ENCODE data around the gene HCRT.

Gene HCRT

DNA sequence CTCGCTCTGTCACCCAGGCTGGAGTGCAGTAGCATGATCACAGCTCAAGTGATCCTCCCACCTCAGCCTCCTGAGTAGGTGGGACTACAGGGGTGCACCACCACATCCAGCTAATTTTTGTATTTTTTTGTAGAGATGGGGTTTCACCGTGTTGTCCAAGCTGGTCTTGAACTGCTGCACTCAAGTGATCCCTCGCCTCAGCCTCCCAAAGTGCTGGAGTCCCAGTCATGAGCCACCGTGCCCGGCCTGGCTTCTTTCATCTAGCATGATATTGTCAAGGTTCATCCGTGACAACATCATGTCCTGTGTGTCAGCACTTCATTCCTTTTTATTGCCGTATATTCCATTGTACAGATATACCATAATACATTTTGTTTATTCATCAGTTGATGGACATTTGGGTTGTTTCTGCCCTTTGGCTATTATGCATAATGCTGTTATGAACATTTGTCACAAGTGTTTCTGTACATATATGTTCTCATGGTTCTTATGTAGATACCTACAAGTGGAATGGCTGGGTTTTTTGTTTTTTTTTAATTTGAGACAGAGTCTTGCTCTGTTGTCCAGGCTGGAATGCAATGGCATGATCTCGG, 12.4 kb upstream of the HCRT start:
- H3K36me3 ChIP-seq (ENCODE audit: control insufficient read depth in 2 of 2, insufficient read depth in 2 of 2, low read length in 2 of 2): peaks cover 15 to 22% of the 10 kb centered on the region in 2 donors
- no peak overlapping the region for H3K4me3 ChIP-seq (ENCODE audit: low read length in 2 of 2)
- no peaks in the 10 kb centered on the region for H3K27me3 ChIP-seq (ENCODE audit: control insufficient read depth in 1 of 2, insufficient read depth in 2 of 2, low read length in 2 of 2)
- H3K27ac ChIP-seq (ENCODE audit: low read length): no peak overlapping the region
- no peak overlapping the region for H3K9ac ChIP-seq (ENCODE audit: low read length in 2 of 2)
- H3K4me1 ChIP-seq (ENCODE audit: control insufficient read depth, insufficient read depth, low read length): peaks cover 18% of the 10 kb centered on the region
- H3K9me3 ChIP-seq (ENCODE audit: control insufficient read depth in 2 of 2, low read length in 2 of 2): no peaks in the 10 kb centered on the region

GRCh38 chr17:42193969-42194899, 9.0 kb upstream of the HCRT start, which contains the start of gene GHDC:
Gene GHDC, minus strand, starts transcription at chr17:42194494. Its CDS starts 913 bp downstream, at chr17:42193581.
- peak within 1 kb of the TSS; percentile 70 for H3K27ac ChIP-seq (ENCODE audit: low read length)

GRCh38 chr17:42193216-42193968, 8.1 kb upstream of the HCRT start:
- Histone ChIP-seq H3K27ac (ENCODE audit: low read length) (no peak overlapping the region), H3K9me3 (ENCODE audit: control insufficient read depth in 2 of 2, low read length in 2 of 2) (no peaks in the 10 kb centered on the region), H3K27me3 (ENCODE audit: control insufficient read depth in 1 of 2, insufficient read depth in 2 of 2, low read length in 2 of 2) (no peaks in the 10 kb centered on the region), H3K36me3 (ENCODE audit: control insufficient read depth in 2 of 2, insufficient read depth in 2 of 2, low read length in 2 of 2) (no peaks in the 10 kb centered on the region), H3K9ac (ENCODE audit: low read length in 2 of 2) (peak overlapping the region; percentile 96 to 98), H3K4me3 (ENCODE audit: low read length in 2 of 2) (peak overlapping the region; percentile 100), H3K4me1 (ENCODE audit: control insufficient read depth, insufficient read depth, low read length) (peaks cover 18% of the 10 kb centered on the region)

More at GRCh38 chr17:42193969-42194899, 9.0 kb upstream of the HCRT start, which contains the start of gene GHDC:
- Histone ChIP-seq H3K4me3 (ENCODE audit: low read length in 2 of 2) (peak within 1 kb of the TSS; percentile 100), H3K27me3 (ENCODE audit: control insufficient read depth in 1 of 2, insufficient read depth in 2 of 2, low read length in 2 of 2) (no peaks in the 10 kb centered on the region), H3K4me1 (ENCODE audit: control insufficient read depth, insufficient read depth, low read length) (peaks cover 18% of the 10 kb centered on the region), H3K36me3 (ENCODE audit: control insufficient read depth in 2 of 2, insufficient read depth in 2 of 2, low read length in 2 of 2) (peaks cover 0 to 3% of the 10 kb centered on the region in 2 donors), H3K9me3 (ENCODE audit: control insufficient read depth in 2 of 2, low read length in 2 of 2) (no peaks in the 10 kb centered on the region), H3K9ac (ENCODE audit: low read length in 2 of 2) (peak within 1 kb of the TSS; percentile 96 to 98)

DNA sequence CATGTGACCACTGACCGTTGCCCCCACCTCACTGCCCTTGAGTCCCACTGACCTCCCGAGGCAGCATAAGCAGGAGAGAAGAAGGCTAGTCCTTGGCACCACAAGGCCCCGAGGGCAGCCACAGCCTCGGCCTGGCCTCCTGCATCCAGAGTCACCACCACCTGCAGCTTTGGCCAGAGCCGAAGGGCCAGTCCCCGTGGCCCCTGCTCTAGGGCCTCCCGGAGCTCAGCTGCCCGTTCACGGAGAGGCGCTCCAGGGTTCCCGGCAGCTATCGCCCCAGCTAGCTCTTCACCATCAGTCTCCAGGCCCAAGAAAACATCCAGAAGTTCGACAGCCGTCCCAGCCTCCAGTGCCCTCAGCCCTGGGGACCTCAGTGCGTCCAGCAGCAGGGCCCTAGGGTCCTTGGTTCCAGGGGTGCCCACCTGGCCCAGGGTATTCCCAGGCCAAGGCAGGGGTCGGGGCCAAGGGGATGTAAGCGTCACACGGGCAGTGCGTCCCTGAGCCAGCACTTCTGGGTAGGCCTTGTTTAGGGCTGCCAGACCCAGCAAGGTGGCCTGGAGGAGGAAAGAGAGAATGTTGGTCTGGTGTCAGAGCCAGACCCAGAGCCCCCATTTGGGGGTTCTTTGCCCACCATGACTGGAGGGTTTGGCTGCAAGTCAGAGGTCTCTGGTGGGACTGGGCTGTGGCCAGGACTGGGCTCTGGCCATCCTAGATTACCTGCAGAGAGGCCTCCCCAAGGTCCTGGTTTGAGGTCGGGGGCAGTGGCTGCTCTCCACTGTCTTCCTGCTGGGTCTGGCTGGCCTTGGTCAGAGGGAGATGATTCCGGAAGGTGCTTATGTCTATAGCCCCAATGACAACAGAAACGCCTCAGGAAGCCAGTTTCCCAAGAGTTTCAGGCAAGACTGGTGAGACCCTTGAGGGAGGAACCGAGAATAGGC, 7.2 kb upstream of the HCRT start:
- Histone ChIP-seq H3K27ac (ENCODE audit: low read length) (no peak overlapping the region), H3K36me3 (ENCODE audit: control insufficient read depth in 2 of 2, insufficient read depth in 2 of 2, low read length in 2 of 2) (no peaks in the 10 kb centered on the region), H3K9ac (ENCODE audit: low read length in 2 of 2) (no peak overlapping the region), H3K4me3 (ENCODE audit: low read length in 2 of 2) (peak overlapping the region in 1 of 2 donors; percentile 100), H3K27me3 (ENCODE audit: control insufficient read depth in 1 of 2, insufficient read depth in 2 of 2, low read length in 2 of 2) (no peaks in the 10 kb centered on the region), H3K4me1 (ENCODE audit: control insufficient read depth, insufficient read depth, low read length) (peaks cover 18% of the 10 kb centered on the region), H3K9me3 (ENCODE audit: control insufficient read depth in 2 of 2, low read length in 2 of 2) (no peaks in the 10 kb centered on the region)

- no peak overlapping the region for H3K9ac ChIP-seq (ENCODE audit: low read length in 2 of 2)
- no peak overlapping the region for H3K4me3 ChIP-seq (ENCODE audit: low read length in 2 of 2)
- no peak overlapping the region for H3K27ac ChIP-seq (ENCODE audit: low read length)
- no peaks in the 10 kb centered on the region for H3K9me3 ChIP-seq (ENCODE audit: control insufficient read depth in 2 of 2, low read length in 2 of 2)
- no peaks in the 10 kb centered on the region for H3K27me3 ChIP-seq (ENCODE audit: control insufficient read depth in 1 of 2, insufficient read depth in 2 of 2, low read length in 2 of 2)
- H3K4me1 ChIP-seq (ENCODE audit: control insufficient read depth, insufficient read depth, low read length): peaks cover 18% of the 10 kb centered on the region
- no peaks in the 10 kb centered on the region for H3K36me3 ChIP-seq (ENCODE audit: control insufficient read depth in 2 of 2, insufficient read depth in 2 of 2, low read length in 2 of 2)
Observed at GRCh38 chr17:42191275-42191608, 6.0 kb upstream of the HCRT start.

DNA sequence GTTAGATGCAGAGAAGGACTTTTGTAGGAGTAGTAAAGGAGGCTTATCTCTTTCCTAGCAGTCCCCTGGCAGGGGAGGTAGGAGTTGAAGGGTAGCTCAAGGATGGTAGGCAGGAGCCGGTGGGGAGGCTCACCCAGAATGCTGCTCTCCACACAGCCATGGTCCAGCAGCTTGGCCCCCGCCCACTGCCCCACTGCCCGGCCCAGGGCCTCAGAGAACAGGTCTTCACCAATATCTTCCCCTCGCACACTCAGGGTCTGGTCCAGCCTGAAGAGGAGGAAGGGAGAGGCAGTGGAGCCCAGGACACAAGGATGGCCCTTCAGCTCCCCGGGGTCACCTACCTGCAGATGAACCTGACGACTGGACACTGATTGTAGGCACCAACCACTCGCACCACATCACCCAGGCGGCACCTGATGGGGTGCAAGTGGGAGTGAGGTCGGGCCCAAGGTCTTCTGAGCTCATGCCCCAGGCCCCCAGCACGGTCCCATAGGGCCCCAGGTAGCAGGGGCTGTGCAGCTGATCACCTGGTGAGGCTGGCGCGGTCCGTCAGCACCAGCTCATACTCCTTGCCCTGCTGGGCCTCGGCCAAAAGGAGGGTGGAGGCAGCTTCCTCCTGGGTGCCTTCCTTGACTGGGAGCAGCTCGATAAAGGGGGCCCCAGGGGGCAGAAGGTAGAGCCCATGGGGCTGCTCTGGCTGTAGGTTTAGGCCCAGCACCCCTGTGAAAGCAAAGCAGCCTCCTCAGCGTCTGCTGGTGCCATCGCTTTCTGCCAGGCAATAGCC, 5.4 kb upstream of the HCRT start:
- H3K27me3 ChIP-seq (ENCODE audit: control insufficient read depth in 1 of 2, insufficient read depth in 2 of 2, low read length in 2 of 2): no peaks in the 10 kb centered on the region
- no peak overlapping the region for H3K4me3 ChIP-seq (ENCODE audit: low read length in 2 of 2)
- peaks cover 18% of the 10 kb centered on the region for H3K4me1 ChIP-seq (ENCODE audit: control insufficient read depth, insufficient read depth, low read length)
- H3K36me3 ChIP-seq (ENCODE audit: control insufficient read depth in 2 of 2, insufficient read depth in 2 of 2, low read length in 2 of 2): no peaks in the 10 kb centered on the region
- H3K9ac ChIP-seq (ENCODE audit: low read length in 2 of 2): no peak overlapping the region
- H3K27ac ChIP-seq (ENCODE audit: low read length): no peak overlapping the region
- H3K9me3 ChIP-seq (ENCODE audit: control insufficient read depth in 2 of 2, low read length in 2 of 2): no peaks in the 10 kb centered on the region

DNA sequence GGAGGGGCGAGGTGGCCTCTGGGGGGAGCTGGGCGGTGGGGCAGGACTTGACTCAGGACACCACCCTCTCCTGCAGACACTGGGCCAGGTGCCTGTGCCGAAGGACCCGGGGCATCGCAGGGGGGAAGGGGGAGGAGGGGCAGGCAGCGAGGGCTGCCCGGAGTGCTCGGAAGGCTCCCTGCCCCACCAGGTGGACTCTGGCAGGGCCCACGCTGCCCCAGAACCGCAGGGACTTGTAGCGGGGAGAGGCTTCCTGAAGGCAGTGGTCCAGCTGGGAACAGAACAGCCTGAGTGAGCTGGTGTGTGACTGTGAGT, 4.4 kb upstream of the HCRT start:
- no peak overlapping the region for H3K9ac ChIP-seq (ENCODE audit: low read length in 2 of 2)
- no peaks in the 10 kb centered on the region for H3K36me3 ChIP-seq (ENCODE audit: control insufficient read depth in 2 of 2, insufficient read depth in 2 of 2, low read length in 2 of 2)
- no peaks in the 10 kb centered on the region for H3K9me3 ChIP-seq (ENCODE audit: control insufficient read depth in 2 of 2, low read length in 2 of 2)
- H3K4me3 ChIP-seq (ENCODE audit: low read length in 2 of 2): no peak overlapping the region
- peaks cover 21% of the 10 kb centered on the region for H3K4me1 ChIP-seq (ENCODE audit: control insufficient read depth, insufficient read depth, low read length)
- no peaks in the 10 kb centered on the region for H3K27me3 ChIP-seq (ENCODE audit: control insufficient read depth in 1 of 2, insufficient read depth in 2 of 2, low read length in 2 of 2)
- H3K27ac ChIP-seq (ENCODE audit: low read length): no peak overlapping the region

GRCh38 chr17:42188749-42189650, 3.7 kb upstream of the HCRT start:
- no peak overlapping the region for H3K4me3 ChIP-seq (ENCODE audit: low read length in 2 of 2)
- H3K27ac ChIP-seq (ENCODE audit: low read length): no peak overlapping the region
- no peak overlapping the region for H3K9ac ChIP-seq (ENCODE audit: low read length in 2 of 2)
- no peaks in the 10 kb centered on the region for H3K27me3 ChIP-seq (ENCODE audit: control insufficient read depth in 1 of 2, insufficient read depth in 2 of 2, low read length in 2 of 2)
- H3K36me3 ChIP-seq (ENCODE audit: control insufficient read depth in 2 of 2, insufficient read depth in 2 of 2, low read length in 2 of 2): no peaks in the 10 kb centered on the region
- H3K9me3 ChIP-seq (ENCODE audit: control insufficient read depth in 2 of 2, low read length in 2 of 2): no peaks in the 10 kb centered on the region
- peaks cover 23% of the 10 kb centered on the region for H3K4me1 ChIP-seq (ENCODE audit: control insufficient read depth, insufficient read depth, low read length)

GRCh38 chr17:42187833-42188232, 2.6 kb upstream of the HCRT start:
- no peaks in the 10 kb centered on the region for H3K36me3 ChIP-seq (ENCODE audit: control insufficient read depth in 2 of 2, insufficient read depth in 2 of 2, low read length in 2 of 2)
- no peaks in the 10 kb centered on the region for H3K9me3 ChIP-seq (ENCODE audit: control insufficient read depth in 2 of 2, low read length in 2 of 2)
- H3K27ac ChIP-seq (ENCODE audit: low read length): no peak overlapping the region
- no peak overlapping the region for H3K4me3 ChIP-seq (ENCODE audit: low read length in 2 of 2)
- no peak overlapping the region for H3K9ac ChIP-seq (ENCODE audit: low read length in 2 of 2)
- no peaks in the 10 kb centered on the region for H3K27me3 ChIP-seq (ENCODE audit: control insufficient read depth in 1 of 2, insufficient read depth in 2 of 2, low read length in 2 of 2)
- peaks cover 22% of the 10 kb centered on the region for H3K4me1 ChIP-seq (ENCODE audit: control insufficient read depth, insufficient read depth, low read length)
